NOMO-1 (cell line): ENCODE data around the gene TSHZ2.
"Not testable (repeated sequence)": the region's sequence is repeated elsewhere in the genome, so short reads cannot be mapped to it uniquely, and the experiment has no call there.

ENCODE experiments used
- DNase-seq, 2 experiments: peaks; one replicate each; lab custom pipeline; 2025; ENCODE audit not compliant: unreplicated experiment in 2 of 2; lab: John Stamatoyannopoulos, UW

Gene TSHZ2

GRCh38 chr20:53024653-53025052, 52.5 kb downstream of the TSHZ2 start:
- not testable (repeated sequence) for DNase-seq

GRCh38 chr20:53027089-53027488, 54.9 kb downstream of the TSHZ2 start:
- DNase-seq = no peak

GRCh38 chr20:53028337-53029007, 56.3 kb downstream of the TSHZ2 start:
- no peak for DNase-seq

GRCh38 chr20:53030061-53030460, 57.9 kb downstream of the TSHZ2 start:
- no peak for DNase-seq

- no peak for DNase-seq
Observed at GRCh38 chr20:53032046-53032445, 59.9 kb downstream of the TSHZ2 start.

GRCh38 chr20:53032478-53032932, 60.3 kb downstream of the TSHZ2 start:
- no peak for DNase-seq

- DNase-seq = no peak
Observed at GRCh38 chr20:53033176-53033575, 61.0 kb downstream of the TSHZ2 start.

GRCh38 chr20:53034899-53035298, 62.7 kb downstream of the TSHZ2 start:
- no peak for DNase-seq

GRCh38 chr20:53036992-53037391, 64.8 kb downstream of the TSHZ2 start:
- no peak for DNase-seq

- no peak for DNase-seq
Observed at GRCh38 chr20:53037621-53038020, 65.5 kb downstream of the TSHZ2 start.

GRCh38 chr20:53038299-53038698, 66.1 kb downstream of the TSHZ2 start:
- DNase-seq = no peak

- DNase-seq = peak in 1 of 2 experiments; percentile 21
Observed at GRCh38 chr20:53040693-53041589, 68.8 kb downstream of the TSHZ2 start.

- DNase-seq = no peak
Observed at GRCh38 chr20:53042521-53042920, 70.4 kb downstream of the TSHZ2 start.

- no peak for DNase-seq
Observed at GRCh38 chr20:53044296-53044695, 72.1 kb downstream of the TSHZ2 start.

- no peak for DNase-seq
Observed at GRCh38 chr20:53045941-53046340, 73.8 kb downstream of the TSHZ2 start.

GRCh38 chr20:53047203-53047602, 75.0 kb downstream of the TSHZ2 start:
- DNase-seq = no peak

GRCh38 chr20:53048387-53048786, 76.2 kb downstream of the TSHZ2 start:
- DNase-seq = no peak

GRCh38 chr20:53050338-53050737, 78.2 kb downstream of the TSHZ2 start:
- DNase-seq = no peak

GRCh38 chr20:53052380-53052779, 80.2 kb downstream of the TSHZ2 start:
- no peak for DNase-seq

GRCh38 chr20:53053595-53053994, 81.4 kb downstream of the TSHZ2 start:
- DNase-seq = no peak

- DNase-seq = no peak
Observed at GRCh38 chr20:53055367-53056067, 83.4 kb downstream of the TSHZ2 start.
